WTC11 (cell line): ENCODE results near the gene ADK. TPM values are rescaled to one million over a fixed set of nuclear protein-coding genes. Genes with fewer than 3 reads are reported as not detected.

Experiments
- ATAC-seq: fragments of 200-7000 bp; cut with Tn5 transposase; 2 replicates; pipeline ENCODE4 v1.10.0; 2021; ENCODE audit warnings: mild to moderate bottlenecking, moderate library complexity
- CTCF ChIA-PET: fragments of 300-600 bp; sonication (Branson Sonifier 250); formaldehyde crosslinking; loops from one replicate; lab custom pipeline; 2021; ENCODE audit warnings: antibody characterized with exemption; lab: Charles Lee
- POLR2A ChIA-PET: fragments of 350-600 bp; sonication (Branson Sonifier 250); formaldehyde crosslinking; loops from one replicate; lab custom pipeline; 2021; ENCODE audit warnings: antibody characterized with exemption; lab: Charles Lee
- DNase-seq: peaks from one replicate; pipeline ENCODE4 v3.0.0; 2021; ENCODE audit warnings: low spot score
- H3K27ac Mint-ChIP-seq: 2 replicates; pipeline ENCODE4 v1.8.0; 2021; ENCODE audit warnings: mixed read lengths
- H3K27me3 Mint-ChIP-seq: 2 replicates; pipeline ENCODE4 v1.8.0; 2021; ENCODE audit warnings: low read depth, mild to moderate bottlenecking, moderate library complexity, mixed read lengths
- H3K36me3 Mint-ChIP-seq: 2 replicates; pipeline ENCODE4 v1.8.0; 2021; ENCODE audit warnings: mixed read lengths
- H3K4me1 Mint-ChIP-seq: 2 replicates; pipeline ENCODE4 v1.8.0; 2022; ENCODE audit warnings: mixed read lengths
- H3K4me3 Mint-ChIP-seq: 2 replicates; pipeline ENCODE4 v1.8.0; 2021; ENCODE audit warnings: mild to moderate bottlenecking, moderate library complexity, mixed read lengths
- H3K9me3 Mint-ChIP-seq: 2 replicates; pipeline ENCODE4 v1.8.0; 2021; ENCODE audit warnings: mixed read lengths
- CBFB ChIP-seq: sonication (generic); formaldehyde crosslinking; IDR thresholded peaks from 2 replicates; pipeline ENCODE4 v1.8.1; 2022; ENCODE audit warnings: mild to moderate bottlenecking, low read depth, missing genetic modification reagents
- E2F1 ChIP-seq: sonication (generic); formaldehyde crosslinking; IDR thresholded peaks from 2 replicates; pipeline ENCODE4 v1.8.0; 2022; ENCODE audit warnings: mild to moderate bottlenecking, missing genetic modification reagents
- GTF2I ChIP-seq: fragments of 250-450 bp; sonication (Bioruptor Pico); conservative IDR thresholded peaks from 2 replicates; pipeline ENCODE4 v1.4.0; 2021; ENCODE audit warnings: mild to moderate bottlenecking
- HMGA2 ChIP-seq: fragments of 250-450 bp; sonication (Bioruptor Pico); IDR thresholded peaks from 2 replicates; pipeline ENCODE4 v1.4.0; 2021; ENCODE audit warnings: mild to moderate bottlenecking, moderate library complexity
- IRF2 ChIP-seq: sonication (generic); formaldehyde crosslinking; IDR thresholded peaks from 2 replicates; pipeline ENCODE4 v1.8.0; 2022; ENCODE audit warnings: low read depth, missing genetic modification reagents, borderline replicate concordance
- NFATC4 ChIP-seq: fragments of 250-450 bp; sonication (Bioruptor Pico); IDR thresholded peaks from 2 replicates; pipeline ENCODE4 v1.9.0; 2021; ENCODE audit warnings: mild to moderate bottlenecking
- TEAD1 ChIP-seq: sonication (generic); formaldehyde crosslinking; IDR thresholded peaks from 2 replicates; pipeline ENCODE4 v1.8.0; 2022; ENCODE audit warnings: mild to moderate bottlenecking, missing genetic modification reagents
- ZNF138 ChIP-seq: sonication (generic); formaldehyde crosslinking; conservative IDR thresholded peaks from 2 replicates; pipeline ENCODE4 v1.8.1; 2022; ENCODE audit warnings: mild to moderate bottlenecking, moderate library complexity, missing genetic modification reagents
- ZNF281 ChIP-seq: sonication (generic); formaldehyde crosslinking; IDR thresholded peaks from 2 replicates; pipeline ENCODE4 v1.8.0; 2023; ENCODE audit warnings: mild to moderate bottlenecking, missing genetic modification reagents
- total RNA-seq: library from RNA; stranded (reverse); gene quantifications from 3 replicates; pipeline ENCODE4 v1.2.3, GENCODE V29; 2021
- TF ChIP-seq, protein P1 (sequence below): sonication (generic); formaldehyde crosslinking; IDR thresholded peaks from 2 replicates; pipeline ENCODE4 v1.8.1; 2022; ENCODE audit warnings: mild to moderate bottlenecking, moderate library complexity, missing genetic modification reagents
- TF ChIP-seq, protein P2 (sequence below): fragments of 200-600 bp; IDR thresholded peaks from 2 replicates; pipeline ENCODE4 v1.8.0; 2022; ENCODE audit warnings: antibody characterized with exemption
- TF ChIP-seq, protein P3 (sequence below): sonication (generic); formaldehyde crosslinking; IDR thresholded peaks from 2 replicates; pipeline ENCODE4 v1.8.1; 2022; ENCODE audit warnings: low read depth, missing genetic modification reagents, borderline replicate concordance
- TF ChIP-seq, protein P4 (sequence below): fragments of 250-450 bp; sonication (Bioruptor Pico); IDR thresholded peaks from 2 replicates; pipeline ENCODE4 v2.1.2; 2022; ENCODE audit warnings: mild to moderate bottlenecking, moderate library complexity
- TF ChIP-seq, protein P5 (sequence below): sonication (generic); formaldehyde crosslinking; IDR thresholded peaks from 2 replicates; pipeline ENCODE4 v1.8.0; 2023; ENCODE audit warnings: missing genetic modification reagents

The ADK gene
- total RNA-seq, 1 experiment from 2014 or later = 32.7 TPM

DNA sequence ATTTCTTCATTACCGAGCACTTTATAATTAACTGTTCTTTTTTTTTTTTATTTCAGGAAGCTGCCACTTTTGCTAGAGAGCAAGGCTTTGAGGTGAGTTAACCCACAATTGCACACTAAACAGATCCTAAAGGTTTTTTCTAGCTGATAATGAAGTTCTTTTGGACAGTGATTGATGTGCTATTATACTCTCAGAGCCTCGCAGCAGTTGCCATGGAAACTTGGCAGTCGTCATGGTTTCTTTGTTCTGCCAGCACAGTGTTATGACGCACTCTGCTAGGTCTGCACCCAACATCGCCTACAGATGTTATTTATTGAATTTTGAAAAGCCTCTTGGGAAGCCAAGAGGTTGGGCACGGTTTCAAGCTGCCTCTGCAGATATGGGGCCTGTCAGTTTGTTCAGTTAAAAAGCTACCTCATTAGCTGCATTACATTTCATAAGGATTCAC lies 438.2 kb downstream of the ADK start:
- CTCF ChIA-PET = no interaction called here
- TF ChIP-seq, protein P1, sequence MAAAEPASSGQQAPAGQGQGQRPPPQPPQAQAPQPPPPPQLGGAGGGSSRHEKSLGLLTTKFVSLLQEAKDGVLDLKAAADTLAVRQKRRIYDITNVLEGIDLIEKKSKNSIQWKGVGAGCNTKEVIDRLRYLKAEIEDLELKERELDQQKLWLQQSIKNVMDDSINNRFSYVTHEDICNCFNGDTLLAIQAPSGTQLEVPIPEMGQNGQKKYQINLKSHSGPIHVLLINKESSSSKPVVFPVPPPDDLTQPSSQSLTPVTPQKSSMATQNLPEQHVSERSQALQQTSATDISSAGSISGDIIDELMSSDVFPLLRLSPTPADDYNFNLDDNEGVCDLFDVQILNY (CRISPR knock-in tag) = no peak
- TF ChIP-seq, protein P2, sequence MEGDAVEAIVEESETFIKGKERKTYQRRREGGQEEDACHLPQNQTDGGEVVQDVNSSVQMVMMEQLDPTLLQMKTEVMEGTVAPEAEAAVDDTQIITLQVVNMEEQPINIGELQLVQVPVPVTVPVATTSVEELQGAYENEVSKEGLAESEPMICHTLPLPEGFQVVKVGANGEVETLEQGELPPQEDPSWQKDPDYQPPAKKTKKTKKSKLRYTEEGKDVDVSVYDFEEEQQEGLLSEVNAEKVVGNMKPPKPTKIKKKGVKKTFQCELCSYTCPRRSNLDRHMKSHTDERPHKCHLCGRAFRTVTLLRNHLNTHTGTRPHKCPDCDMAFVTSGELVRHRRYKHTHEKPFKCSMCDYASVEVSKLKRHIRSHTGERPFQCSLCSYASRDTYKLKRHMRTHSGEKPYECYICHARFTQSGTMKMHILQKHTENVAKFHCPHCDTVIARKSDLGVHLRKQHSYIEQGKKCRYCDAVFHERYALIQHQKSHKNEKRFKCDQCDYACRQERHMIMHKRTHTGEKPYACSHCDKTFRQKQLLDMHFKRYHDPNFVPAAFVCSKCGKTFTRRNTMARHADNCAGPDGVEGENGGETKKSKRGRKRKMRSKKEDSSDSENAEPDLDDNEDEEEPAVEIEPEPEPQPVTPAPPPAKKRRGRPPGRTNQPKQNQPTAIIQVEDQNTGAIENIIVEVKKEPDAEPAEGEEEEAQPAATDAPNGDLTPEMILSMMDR = no peak
- TF ChIP-seq, protein P3, sequence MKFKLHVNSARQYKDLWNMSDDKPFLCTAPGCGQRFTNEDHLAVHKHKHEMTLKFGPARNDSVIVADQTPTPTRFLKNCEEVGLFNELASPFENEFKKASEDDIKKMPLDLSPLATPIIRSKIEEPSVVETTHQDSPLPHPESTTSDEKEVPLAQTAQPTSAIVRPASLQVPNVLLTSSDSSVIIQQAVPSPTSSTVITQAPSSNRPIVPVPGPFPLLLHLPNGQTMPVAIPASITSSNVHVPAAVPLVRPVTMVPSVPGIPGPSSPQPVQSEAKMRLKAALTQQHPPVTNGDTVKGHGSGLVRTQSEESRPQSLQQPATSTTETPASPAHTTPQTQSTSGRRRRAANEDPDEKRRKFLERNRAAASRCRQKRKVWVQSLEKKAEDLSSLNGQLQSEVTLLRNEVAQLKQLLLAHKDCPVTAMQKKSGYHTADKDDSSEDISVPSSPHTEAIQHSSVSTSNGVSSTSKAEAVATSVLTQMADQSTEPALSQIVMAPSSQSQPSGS (CRISPR knock-in tag) = no peak
- TF ChIP-seq, protein P4, sequence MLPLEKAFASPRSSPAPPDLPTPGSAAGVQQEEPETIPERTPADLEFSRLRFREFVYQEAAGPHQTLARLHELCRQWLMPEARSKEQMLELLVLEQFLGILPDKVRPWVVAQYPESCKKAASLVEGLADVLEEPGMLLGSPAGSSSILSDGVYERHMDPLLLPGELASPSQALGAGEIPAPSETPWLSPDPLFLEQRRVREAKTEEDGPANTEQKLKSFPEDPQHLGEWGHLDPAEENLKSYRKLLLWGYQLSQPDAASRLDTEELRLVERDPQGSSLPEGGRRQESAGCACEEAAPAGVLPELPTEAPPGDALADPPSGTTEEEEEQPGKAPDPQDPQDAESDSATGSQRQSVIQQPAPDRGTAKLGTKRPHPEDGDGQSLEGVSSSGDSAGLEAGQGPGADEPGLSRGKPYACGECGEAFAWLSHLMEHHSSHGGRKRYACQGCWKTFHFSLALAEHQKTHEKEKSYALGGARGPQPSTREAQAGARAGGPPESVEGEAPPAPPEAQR (CRISPR knock-in tag) = no peak
- TF ChIP-seq IRF2 (CRISPR knock-in tag) = no peak
- no peak for TF ChIP-seq CBFB (CRISPR knock-in tag)
- DNase-seq = no peak

DNA sequence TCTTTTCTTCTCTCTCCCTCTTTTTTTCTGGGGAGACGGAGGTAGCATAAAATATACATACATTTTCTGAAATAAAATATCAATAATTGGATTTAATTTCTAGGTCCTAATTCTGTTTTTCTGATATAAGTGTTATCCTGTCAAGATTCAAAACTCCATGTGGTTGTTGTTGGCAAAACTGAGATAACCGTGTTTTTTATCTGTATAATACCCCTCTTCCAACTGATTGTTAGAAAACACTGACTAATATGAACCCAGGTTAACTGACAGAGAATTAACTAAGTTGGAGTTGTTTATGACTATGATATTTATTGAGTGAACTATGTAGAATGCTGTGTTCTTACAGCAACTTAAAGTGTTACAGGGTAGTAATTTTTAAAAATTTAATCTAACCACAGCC lies 438.8 kb downstream of the ADK start:
- no peak for DNase-seq
- Mint-ChIP-seq H3K27me3 (no peaks in the 10 kb centered on the region), H3K4me3 (no peak overlapping the region), H3K36me3 (no peaks in the 10 kb centered on the region), H3K27ac (no peak overlapping the region), H3K9me3 (no peaks in the 10 kb centered on the region)
- ChIA-PET POLR2A (no interaction called here), CTCF (no interaction called here)
- no peak for ATAC-seq
- TF ChIP-seq TEAD1 (CRISPR knock-in tag) (no peak), GTF2I (no peak), ZNF138 (CRISPR knock-in tag) (no peak), ZNF281 (CRISPR knock-in tag) (no peak), HMGA2 (no peak), NFATC4 (CRISPR knock-in tag) (no peak), E2F1 (CRISPR knock-in tag) (no peak)
- TF ChIP-seq, protein P5, sequence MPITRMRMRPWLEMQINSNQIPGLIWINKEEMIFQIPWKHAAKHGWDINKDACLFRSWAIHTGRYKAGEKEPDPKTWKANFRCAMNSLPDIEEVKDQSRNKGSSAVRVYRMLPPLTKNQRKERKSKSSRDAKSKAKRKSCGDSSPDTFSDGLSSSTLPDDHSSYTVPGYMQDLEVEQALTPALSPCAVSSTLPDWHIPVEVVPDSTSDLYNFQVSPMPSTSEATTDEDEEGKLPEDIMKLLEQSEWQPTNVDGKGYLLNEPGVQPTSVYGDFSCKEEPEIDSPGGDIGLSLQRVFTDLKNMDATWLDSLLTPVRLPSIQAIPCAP (CRISPR knock-in tag) = no peak
- TF ChIP-seq, all 79 proteins: peak for 0
- peaks cover 12% of the 10 kb centered on the region for H3K4me1 Mint-ChIP-seq

More for the DNA sequence above, 438.2 kb downstream of the ADK start:
- Mint-ChIP-seq H3K4me3 (no peak overlapping the region), H3K4me1 (peaks cover 12% of the 10 kb centered on the region), H3K27me3 (no peaks in the 10 kb centered on the region), H3K9me3 (no peaks in the 10 kb centered on the region), H3K36me3 (no peaks in the 10 kb centered on the region), H3K27ac (no peak overlapping the region)
- ATAC-seq = no peak
- POLR2A ChIA-PET = no interaction called here
